ENCODE results near the gene TRIM22. TPM values are rescaled to one million over a fixed set of nuclear protein-coding genes. Genes with fewer than 3 reads are reported as not detected.
"Not testable (repeated sequence)": the region's sequence is repeated elsewhere in the genome, so short reads cannot be mapped to it uniquely, and the experiment has no call there.

Gene TRIM22, protein sequence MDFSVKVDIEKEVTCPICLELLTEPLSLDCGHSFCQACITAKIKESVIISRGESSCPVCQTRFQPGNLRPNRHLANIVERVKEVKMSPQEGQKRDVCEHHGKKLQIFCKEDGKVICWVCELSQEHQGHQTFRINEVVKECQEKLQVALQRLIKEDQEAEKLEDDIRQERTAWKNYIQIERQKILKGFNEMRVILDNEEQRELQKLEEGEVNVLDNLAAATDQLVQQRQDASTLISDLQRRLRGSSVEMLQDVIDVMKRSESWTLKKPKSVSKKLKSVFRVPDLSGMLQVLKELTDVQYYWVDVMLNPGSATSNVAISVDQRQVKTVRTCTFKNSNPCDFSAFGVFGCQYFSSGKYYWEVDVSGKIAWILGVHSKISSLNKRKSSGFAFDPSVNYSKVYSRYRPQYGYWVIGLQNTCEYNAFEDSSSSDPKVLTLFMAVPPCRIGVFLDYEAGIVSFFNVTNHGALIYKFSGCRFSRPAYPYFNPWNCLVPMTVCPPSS
- 10 to 100 TPM in 2 of 3 donors, 1 to 10 TPM in 1; 9.7 to 47.1 (median 31.5) TPM for total RNA-seq
- long read RNA-seq, donor 1, transcript TRIM22-201 (8 exons, 2,989 nt) = major isoform, 13 of 23 reads
- long read RNA-seq, donor 1, partial matches to known transcripts = 4 of 23 reads
- long read RNA-seq, donor 1, other reads (novel, unspliced or antisense) = 4 of 23 reads
- long read RNA-seq, donor 2, partial matches to known transcripts = 0 of 5 reads
- long read RNA-seq, donor 2, other reads (novel, unspliced or antisense) = 1 of 5 reads

GRCh38 chr11:5689551-5689983 is at the start of gene TRIM22:
Gene TRIM22, plus strand, starts transcription at chr11:5689790. Its CDS starts 6,443 bp downstream, at chr11:5696233.
- H3K36me3 ChIP-seq (ENCODE audit: low read depth) = no peaks in the 10 kb centered on the region
- intact Hi-C loops (cut with DNase I, micrococcal nuclease) = loop anchor here in 1 of 2 donors (10.0 kb wide), 1 partner anchor 65 kb away; the partner anchor contains the start of gene TRIM34
- ATAC-seq (peak; percentile 72), DNase-seq (peak in 2 of 3 donors; percentile 39 to 58)
- no peak within 1 kb of the TSS for H3K4me3 ChIP-seq
- peaks cover 11% of the 10 kb centered on the region for H3K4me1 ChIP-seq (ENCODE audit: low read depth)
- TF ChIP-seq, protein P1, sequence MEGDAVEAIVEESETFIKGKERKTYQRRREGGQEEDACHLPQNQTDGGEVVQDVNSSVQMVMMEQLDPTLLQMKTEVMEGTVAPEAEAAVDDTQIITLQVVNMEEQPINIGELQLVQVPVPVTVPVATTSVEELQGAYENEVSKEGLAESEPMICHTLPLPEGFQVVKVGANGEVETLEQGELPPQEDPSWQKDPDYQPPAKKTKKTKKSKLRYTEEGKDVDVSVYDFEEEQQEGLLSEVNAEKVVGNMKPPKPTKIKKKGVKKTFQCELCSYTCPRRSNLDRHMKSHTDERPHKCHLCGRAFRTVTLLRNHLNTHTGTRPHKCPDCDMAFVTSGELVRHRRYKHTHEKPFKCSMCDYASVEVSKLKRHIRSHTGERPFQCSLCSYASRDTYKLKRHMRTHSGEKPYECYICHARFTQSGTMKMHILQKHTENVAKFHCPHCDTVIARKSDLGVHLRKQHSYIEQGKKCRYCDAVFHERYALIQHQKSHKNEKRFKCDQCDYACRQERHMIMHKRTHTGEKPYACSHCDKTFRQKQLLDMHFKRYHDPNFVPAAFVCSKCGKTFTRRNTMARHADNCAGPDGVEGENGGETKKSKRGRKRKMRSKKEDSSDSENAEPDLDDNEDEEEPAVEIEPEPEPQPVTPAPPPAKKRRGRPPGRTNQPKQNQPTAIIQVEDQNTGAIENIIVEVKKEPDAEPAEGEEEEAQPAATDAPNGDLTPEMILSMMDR (IDR thresholded peaks at IDR 0.05) = no peak
- H3K9me3 ChIP-seq = no peaks in the 10 kb centered on the region

DNA sequence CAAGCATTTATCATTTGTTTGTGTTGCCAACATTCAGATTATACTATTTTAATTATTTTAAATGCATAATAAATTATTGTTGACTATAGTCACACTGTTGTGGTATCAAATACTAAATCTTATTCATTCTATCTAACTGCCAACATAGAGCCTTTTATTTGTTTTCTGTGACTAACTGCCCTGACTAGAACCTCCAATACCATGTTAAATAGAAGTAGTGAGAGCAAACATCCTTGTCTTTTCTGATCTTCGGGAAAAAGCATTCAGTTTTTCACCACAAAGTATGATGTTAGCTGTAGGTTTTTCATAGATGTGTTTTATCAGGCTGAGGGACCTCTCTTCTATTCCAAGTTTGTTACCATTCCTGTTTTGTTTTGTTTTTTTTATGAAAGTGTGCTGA is 49.6 kb upstream of the TRIM22 start:
- no peak overlapping the region for H3K4me3 ChIP-seq
- DNase-seq = no peak
- H3K4me1 ChIP-seq (ENCODE audit: low read depth) = no peaks in the 10 kb centered on the region
- no peak for ATAC-seq
- TF ChIP-seq, protein P1 (IDR thresholded peaks at IDR 0.05) = no peak
- intact Hi-C loops (cut with DNase I, micrococcal nuclease) = no loop called here
- no peaks in the 10 kb centered on the region for H3K36me3 ChIP-seq (ENCODE audit: low read depth)
- H3K9me3 ChIP-seq = no peaks in the 10 kb centered on the region

GRCh38 chr11:5643585-5643984 is 46.0 kb upstream of the TRIM22 start:
- intact Hi-C loops (cut with DNase I, micrococcal nuclease) = no loop called here
- Histone ChIP-seq H3K36me3 (ENCODE audit: low read depth) (no peaks in the 10 kb centered on the region), H3K9me3 (no peaks in the 10 kb centered on the region), H3K4me3 (no peak overlapping the region), H3K4me1 (ENCODE audit: low read depth) (no peaks in the 10 kb centered on the region)
- ATAC-seq (no peak), DNase-seq (no peak)
- TF ChIP-seq, protein P1 (IDR thresholded peaks at IDR 0.05) = no peak

DNA sequence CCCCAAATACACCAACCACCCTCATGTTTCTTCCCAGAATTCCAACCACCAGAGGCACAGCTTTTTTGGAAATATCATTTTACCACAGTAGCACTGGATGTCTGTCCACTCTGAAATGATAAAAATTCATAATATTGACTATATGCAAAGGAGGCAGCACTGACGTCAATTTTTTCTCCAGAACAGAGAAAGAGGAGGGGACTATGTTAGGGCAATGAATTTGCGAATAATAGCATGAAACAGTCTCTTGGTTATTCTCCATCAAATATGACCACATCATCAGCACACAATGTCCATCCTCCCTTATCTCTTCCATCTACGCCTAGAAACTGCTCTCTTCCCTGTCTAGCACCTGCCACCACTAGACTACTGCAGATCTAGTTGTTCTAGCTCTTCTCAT is 43.5 kb upstream of the TRIM22 start:
- no peak for ATAC-seq
- no peak for DNase-seq
- Histone ChIP-seq H3K4me1 (ENCODE audit: low read depth) (no peaks in the 10 kb centered on the region), H3K36me3 (ENCODE audit: low read depth) (no peaks in the 10 kb centered on the region), H3K9me3 (no peaks in the 10 kb centered on the region), H3K4me3 (no peak overlapping the region)
- intact Hi-C loops (cut with DNase I, micrococcal nuclease) = no loop called here
- TF ChIP-seq, protein P1 (IDR thresholded peaks at IDR 0.05) = no peak

- TF ChIP-seq, protein P1 (IDR thresholded peaks at IDR 0.05) = no peak
- intact Hi-C loops (cut with DNase I, micrococcal nuclease) = no loop called here
- ATAC-seq = no peak
- no peaks in the 10 kb centered on the region for H3K36me3 ChIP-seq (ENCODE audit: low read depth)
- H3K4me1 ChIP-seq (ENCODE audit: low read depth) = no peaks in the 10 kb centered on the region
- no peak for DNase-seq
- H3K4me3 ChIP-seq = no peak overlapping the region
- peaks cover 7% of the 10 kb centered on the region for H3K9me3 ChIP-seq
Observed at GRCh38 chr11:5655474-5655873, 34.1 kb upstream of the TRIM22 start.

DNA sequence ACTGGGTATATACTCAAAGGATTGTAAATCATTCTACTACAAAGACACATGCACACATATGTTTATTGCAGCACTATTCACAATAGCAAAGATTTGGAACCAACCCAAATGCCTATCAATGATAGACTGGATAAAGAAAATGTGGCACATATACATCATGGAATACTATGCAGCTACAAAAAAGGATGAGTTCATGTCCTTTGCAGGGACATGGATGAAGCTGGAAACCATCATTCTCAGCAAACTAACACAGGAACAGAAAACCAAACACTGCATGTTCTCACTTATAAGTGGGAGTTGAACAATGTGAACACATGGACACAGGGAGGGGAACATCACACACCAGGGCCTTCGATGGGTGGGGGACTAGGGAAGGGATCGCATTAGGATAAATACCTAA is 32.6 kb upstream of the TRIM22 start:
- H3K36me3 ChIP-seq (ENCODE audit: low read depth); H3K4me1 ChIP-seq (ENCODE audit: low read depth); intact Hi-C loops (cut with DNase I, micrococcal nuclease); DNase-seq; H3K4me3 ChIP-seq; ATAC-seq; H3K9me3 ChIP-seq: not testable (repeated sequence)

All from mucosa of descending colon (tissue), 3 donors.